ENCODE measurements around the gene SLC25A51. TPM values are rescaled to one million over a fixed set of nuclear protein-coding genes. Genes with fewer than 3 reads are reported as not detected.
A peak's percentile ranks its signal among the peaks of the same experiment; 100 is the strongest.
"Not testable (repeated sequence)": the region's sequence is repeated elsewhere in the genome, so short reads cannot be mapped to it uniquely, and the experiment has no call there.

The SLC25A51 gene
- total RNA-seq, 1 experiment from 2014 or later = 18.8 TPM

DNA sequence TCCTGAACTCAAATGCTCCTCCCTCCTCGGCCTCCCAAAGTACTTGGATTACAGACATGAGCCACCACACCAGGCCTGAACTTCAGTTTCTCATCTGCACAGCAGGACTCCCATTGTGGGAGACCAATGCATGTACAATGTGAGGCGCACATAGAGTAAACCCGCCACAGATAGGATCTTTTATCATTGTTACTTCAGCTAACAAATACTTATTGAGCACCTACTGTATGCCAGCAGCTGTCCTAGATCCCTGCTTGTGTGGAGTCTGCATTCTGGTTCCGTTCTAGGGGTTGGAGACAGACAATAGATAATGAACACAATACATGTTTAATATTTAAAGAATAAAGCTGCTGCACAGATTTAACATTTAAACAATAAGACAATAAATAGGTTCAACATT lies 6.3 kb upstream of the SLC25A51 start:
- Histone ChIP-seq H3K4me3 (no peak overlapping the region), H3K27me3 (replicated peaks) (no peaks in the 10 kb centered on the region), H3K9me3 (replicated peaks) (no peaks in the 10 kb centered on the region), H3K27ac (no peak overlapping the region), H3K4me1 (replicated peaks) (peaks cover 5% of the 10 kb centered on the region), H3K36me3 (peaks cover 4% of the 10 kb centered on the region)
- DNase-seq (ENCODE audit: low read depth in 1 of 2, low spot score in 2 of 2) = no peak

DNA sequence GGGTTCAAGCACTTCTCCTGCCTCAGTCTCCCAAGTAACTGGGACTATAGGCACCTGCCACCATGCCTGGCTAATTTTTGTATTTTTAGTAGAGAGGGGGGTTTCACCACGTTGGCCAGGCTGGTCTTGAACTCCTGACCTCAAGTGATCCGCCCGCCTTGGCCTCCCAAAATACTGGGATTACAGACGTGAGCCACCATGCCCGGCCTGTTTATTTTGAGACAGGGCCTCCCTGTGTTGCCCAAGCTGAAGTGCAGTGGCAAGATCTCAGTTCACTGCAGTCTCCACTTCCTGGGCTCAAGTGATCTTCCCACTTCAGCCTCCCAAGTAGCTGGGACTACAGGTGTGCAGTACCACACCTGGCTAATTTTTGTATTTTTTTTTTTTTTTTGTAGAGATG lies 5.9 kb upstream of the SLC25A51 start:
- H3K4me1 ChIP-seq (replicated peaks); DNase-seq (ENCODE audit: low read depth in 1 of 2, low spot score in 2 of 2); H3K9me3 ChIP-seq (replicated peaks); H3K4me3 ChIP-seq; H3K27me3 ChIP-seq (replicated peaks); H3K36me3 ChIP-seq; H3K27ac ChIP-seq: not testable (repeated sequence)

DNA sequence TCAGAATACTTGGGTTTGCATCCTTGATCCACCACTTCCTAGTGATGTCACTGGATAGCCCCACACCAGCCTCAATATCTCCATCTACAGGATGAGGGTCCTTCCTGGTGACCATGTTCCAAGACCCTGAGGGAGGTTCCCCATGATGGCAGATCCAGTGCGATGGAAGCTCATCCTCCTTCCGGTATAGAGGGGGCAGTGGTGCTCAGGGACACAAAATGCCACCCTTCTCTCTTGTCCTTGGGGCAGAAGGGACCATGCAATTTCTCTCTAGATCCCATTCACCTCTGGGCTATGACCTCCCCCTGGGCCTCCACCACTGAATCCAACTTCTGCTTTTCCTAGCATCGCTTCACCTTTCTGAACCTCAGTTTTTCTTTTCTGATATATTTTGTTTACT lies 5.4 kb upstream of the SLC25A51 start:
- H3K4me1 ChIP-seq (replicated peaks) = peaks cover 8% of the 10 kb centered on the region
- H3K27me3 ChIP-seq (replicated peaks) = no peaks in the 10 kb centered on the region
- no peak overlapping the region for H3K27ac ChIP-seq
- no peak for DNase-seq (ENCODE audit: low read depth in 1 of 2, low spot score in 2 of 2)
- H3K4me3 ChIP-seq = no peak overlapping the region
- peaks cover 4% of the 10 kb centered on the region for H3K36me3 ChIP-seq
- no peaks in the 10 kb centered on the region for H3K9me3 ChIP-seq (replicated peaks)

DNA sequence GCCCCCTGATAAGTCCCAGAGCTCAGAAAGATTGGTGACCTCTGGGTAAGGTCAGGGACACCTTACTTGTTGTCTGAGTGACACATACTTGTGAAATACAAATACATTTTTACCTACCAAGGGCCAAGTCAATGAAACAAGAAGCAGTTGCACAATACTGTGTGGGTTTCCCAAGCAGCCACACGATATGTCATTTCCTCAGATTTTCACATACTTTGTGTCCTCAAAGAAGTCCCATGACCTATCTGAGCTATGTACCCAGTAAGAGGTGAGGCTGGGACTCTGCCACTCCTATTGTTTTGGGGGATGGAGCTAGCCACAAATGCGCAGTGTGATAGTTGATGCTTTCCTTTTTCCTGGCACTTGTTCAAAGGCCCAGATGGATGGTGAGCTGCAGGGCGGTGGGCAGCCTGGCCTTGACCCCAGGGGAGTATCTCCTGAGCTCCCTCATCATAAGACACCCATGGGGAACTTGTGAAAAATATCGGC lies 4.8 kb upstream of the SLC25A51 start:
- H3K36me3 ChIP-seq = peaks cover 3% of the 10 kb centered on the region
- DNase-seq (ENCODE audit: low read depth in 1 of 2, low spot score in 2 of 2) = no peak
- H3K4me1 ChIP-seq (replicated peaks) = peaks cover 6% of the 10 kb centered on the region
- no peaks in the 10 kb centered on the region for H3K27me3 ChIP-seq (replicated peaks)
- no peaks in the 10 kb centered on the region for H3K9me3 ChIP-seq (replicated peaks)
- H3K27ac ChIP-seq = no peak overlapping the region
- H3K4me3 ChIP-seq = no peak overlapping the region

DNA sequence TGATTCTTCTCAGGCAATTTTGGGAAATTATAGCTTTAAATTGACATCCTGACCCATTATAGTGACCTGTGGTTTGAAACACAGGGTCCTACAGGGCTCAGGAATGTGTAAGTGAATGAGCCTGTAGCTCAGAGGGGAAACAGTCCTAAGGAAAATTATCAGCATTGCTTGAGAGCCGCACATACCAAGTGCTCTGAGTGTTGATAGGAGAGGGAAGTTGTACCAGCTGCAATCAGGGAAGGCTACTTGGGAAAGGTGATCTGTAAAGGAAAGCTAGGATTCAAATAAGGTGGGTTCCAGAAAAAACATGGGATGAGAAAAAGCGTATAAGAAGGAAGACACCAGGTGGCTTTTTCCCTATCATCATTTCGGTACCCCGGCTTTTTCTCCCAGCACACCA lies 4.4 kb upstream of the SLC25A51 start:
- Histone ChIP-seq H3K27me3 (replicated peaks) (no peaks in the 10 kb centered on the region), H3K36me3 (peaks cover 3% of the 10 kb centered on the region), H3K9me3 (replicated peaks) (no peaks in the 10 kb centered on the region), H3K4me3 (no peak overlapping the region), H3K27ac (no peak overlapping the region), H3K4me1 (replicated peaks) (peaks cover 4% of the 10 kb centered on the region; the same call in 1 of the 2 replicates)
- no peak for DNase-seq (ENCODE audit: low read depth in 1 of 2, low spot score in 2 of 2)

DNA sequence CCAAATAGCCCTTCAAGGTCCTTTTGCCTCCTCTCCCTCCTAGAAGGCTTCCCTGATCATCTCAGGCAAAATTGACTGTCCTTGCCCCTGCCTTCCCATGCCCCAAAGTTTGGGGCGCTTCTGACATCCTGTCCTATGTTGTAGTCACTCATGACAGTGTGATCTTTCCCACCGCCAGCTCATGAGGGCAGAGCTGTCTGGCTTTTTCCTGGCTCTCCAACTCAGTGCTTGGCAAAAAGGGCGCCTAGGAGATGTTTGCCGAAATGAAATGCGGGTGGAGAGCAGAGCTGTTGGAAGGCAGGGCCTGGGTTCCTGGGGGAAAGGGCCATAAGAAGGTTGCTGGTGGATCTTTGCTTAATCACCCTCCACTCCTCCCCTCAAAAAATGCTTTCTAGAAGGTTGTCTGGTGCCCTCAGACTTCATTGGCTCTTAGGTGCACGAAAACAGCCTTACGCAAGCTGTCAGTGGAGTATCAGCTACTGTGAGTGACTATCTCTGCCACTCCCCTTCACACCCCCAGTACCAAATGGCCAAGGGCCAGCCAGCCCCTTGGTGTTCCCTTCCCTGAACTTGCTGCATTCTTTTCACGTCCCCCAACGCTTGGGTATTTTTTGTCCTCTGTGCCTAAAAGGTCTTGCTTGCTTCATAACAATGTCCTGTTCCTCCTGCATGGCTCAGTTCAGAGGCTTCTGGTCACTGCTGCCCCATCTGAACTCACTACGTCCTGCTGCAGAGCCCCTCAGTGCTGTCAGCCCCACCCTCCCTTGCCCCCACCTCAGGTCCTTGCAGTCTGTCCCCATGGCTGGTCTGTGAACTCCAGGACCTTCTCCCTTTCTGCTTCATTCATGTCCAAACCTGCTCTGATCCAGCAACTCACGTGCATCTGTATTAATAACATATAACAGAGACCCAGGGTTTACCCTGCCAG lies 2.6 kb upstream of the SLC25A51 start:
- Histone ChIP-seq H3K4me1 (replicated peaks) (peaks cover 12% of the 10 kb centered on the region), H3K36me3 (peaks cover 3% of the 10 kb centered on the region; the same call in 1 of the 2 replicates), H3K27ac (no peak overlapping the region), H3K4me3 (no peak overlapping the region), H3K9me3 (replicated peaks) (no peaks in the 10 kb centered on the region), H3K27me3 (replicated peaks) (no peaks in the 10 kb centered on the region)
- no peak for DNase-seq (ENCODE audit: low read depth in 1 of 2, low spot score in 2 of 2)

DNA sequence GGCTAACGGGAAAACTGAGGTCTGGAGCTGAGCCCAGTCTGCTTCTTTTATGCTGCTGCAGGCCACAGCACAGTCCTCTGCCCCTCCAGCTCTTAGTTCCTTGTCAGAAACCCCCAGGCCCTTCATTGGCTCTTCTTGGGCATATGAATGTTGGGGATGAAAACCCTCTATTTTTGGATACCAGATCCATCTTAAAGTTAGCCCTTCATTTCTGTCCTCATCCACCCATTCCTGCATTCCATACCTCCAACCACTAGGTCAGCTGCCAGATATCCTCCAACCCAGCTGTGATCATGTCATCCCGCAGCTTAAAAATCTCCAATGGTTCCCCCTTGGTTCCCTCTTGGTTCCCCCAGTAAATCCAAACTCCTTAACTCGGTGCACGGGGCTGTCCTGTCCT lies 1.8 kb upstream of the SLC25A51 start:
- H3K36me3 ChIP-seq = peaks cover 3% of the 10 kb centered on the region; the same call in 1 of the 2 replicates
- H3K4me1 ChIP-seq (replicated peaks) = peaks cover 12% of the 10 kb centered on the region
- H3K27me3 ChIP-seq (replicated peaks) = no peaks in the 10 kb centered on the region
- H3K4me3 ChIP-seq = no peak overlapping the region
- H3K27ac ChIP-seq = no peak overlapping the region
- no peak for DNase-seq (ENCODE audit: low read depth in 1 of 2, low spot score in 2 of 2)
- H3K9me3 ChIP-seq (replicated peaks) = no peaks in the 10 kb centered on the region

DNA sequence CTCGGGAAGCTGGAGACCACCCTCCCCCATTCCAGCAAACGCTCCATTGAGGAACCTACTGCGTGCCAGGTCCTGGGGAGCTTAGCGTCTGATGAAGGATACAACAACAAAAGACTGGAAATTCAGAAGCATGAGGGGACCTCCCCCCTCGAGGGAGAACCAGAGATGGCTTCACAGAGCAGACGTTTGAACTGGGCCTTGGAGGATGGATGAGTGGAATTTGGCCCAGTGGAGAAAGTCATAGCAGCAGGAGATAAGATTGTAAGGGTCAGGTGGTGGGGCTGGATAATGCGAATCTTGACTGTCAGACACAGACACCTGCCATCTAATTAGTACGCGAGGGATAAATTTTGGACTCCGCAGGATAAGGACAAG lies 1.2 kb upstream of the SLC25A51 start:
- Histone ChIP-seq H3K27me3 (replicated peaks) (no peaks in the 10 kb centered on the region), H3K9me3 (replicated peaks) (no peaks in the 10 kb centered on the region), H3K4me3 (no peak overlapping the region), H3K27ac (no peak overlapping the region), H3K36me3 (peaks cover 3% of the 10 kb centered on the region; the same call in 1 of the 2 replicates), H3K4me1 (replicated peaks) (peaks cover 12% of the 10 kb centered on the region)
- DNase-seq (ENCODE audit: low read depth in 1 of 2, low spot score in 2 of 2) = no peak

DNA sequence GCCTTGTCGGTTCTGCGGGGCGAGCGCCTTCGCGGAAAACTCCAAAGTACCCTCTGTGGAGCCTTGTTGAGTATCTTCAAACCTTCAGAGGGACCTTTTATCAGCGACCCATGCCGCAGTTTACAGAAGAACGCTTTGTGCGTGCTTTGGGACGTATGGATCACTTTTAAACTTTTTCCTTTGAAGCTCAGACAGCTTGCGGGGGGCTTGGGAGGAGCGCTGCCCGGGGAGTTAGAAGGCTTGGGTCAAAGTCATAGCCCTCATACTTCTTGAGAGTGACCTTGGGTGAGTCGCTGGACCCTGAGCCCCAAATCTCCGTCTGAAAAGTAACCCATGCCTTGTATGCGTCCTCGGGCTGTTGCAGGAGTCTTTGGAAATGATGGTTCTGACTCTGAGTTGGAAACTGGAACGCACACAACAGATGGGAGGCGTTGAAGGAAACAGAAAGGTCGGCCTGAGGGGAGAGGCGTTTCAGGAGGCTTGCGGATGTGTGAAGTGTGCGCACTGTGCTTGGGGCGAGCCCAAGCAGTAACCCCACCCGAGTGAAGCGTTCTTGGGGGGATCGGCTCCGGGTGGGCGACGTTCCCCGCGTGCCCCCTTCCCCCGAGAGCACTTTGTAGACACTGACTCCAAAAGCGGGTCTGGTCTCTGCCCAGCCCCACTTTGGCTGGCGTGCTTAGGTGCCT lies 661 bp upstream of the SLC25A51 start:
- H3K4me1 ChIP-seq (replicated peaks) = peaks cover 12% of the 10 kb centered on the region
- H3K4me3 ChIP-seq = peak overlapping the region; percentile 87
- H3K36me3 ChIP-seq = peaks cover 3% of the 10 kb centered on the region; the same call in 1 of the 2 replicates
- no peaks in the 10 kb centered on the region for H3K9me3 ChIP-seq (replicated peaks)
- H3K27ac ChIP-seq = peak overlapping the region; percentile 45; the same call in 1 of the 2 replicates
- no peaks in the 10 kb centered on the region for H3K27me3 ChIP-seq (replicated peaks)
- DNase-seq (ENCODE audit: low read depth in 1 of 2, low spot score in 2 of 2) = no peak

DNA sequence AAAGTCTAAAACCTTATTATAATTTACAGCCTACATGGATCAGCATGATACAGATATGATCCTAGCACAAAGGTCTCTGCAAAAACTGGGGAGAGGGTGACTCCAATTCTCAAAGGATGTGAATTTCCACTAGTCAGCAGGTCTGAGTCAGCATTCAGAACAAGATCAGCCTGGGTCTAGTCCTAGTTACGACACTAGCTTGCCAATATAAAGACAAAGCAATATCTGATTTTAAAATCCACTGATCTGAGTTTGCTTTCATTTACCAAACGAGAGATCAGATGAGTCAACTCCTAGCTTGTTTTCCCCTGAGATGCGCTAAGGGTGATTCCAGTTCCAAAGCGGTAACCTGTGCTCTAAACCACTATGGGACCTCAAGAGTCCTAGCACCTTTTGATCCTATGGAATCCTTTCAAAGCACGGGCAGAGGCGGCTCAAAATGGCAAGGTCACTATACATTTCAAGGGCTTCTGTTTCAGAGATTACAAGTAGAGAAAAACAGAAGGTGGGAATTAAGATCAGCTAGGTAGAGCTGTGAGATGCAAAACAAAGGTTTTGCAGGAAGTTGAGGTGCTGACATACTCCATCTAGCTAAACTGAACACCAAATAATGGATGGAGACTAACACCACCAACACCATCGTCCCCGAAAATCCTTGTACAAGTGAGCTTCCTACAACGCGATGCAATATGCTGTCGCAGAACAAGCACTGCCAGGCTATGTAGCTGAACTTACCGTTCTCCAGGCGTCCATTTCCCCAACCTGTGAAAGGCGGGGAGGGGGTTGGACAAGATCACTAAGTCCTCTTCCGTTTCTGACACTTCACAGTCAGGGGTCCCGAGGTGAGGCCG lies 906 bp downstream of the SLC25A51 start:
- no peak for DNase-seq (ENCODE audit: low read depth in 1 of 2, low spot score in 2 of 2)
- Histone ChIP-seq H3K27me3 (replicated peaks) (no peaks in the 10 kb centered on the region), H3K9me3 (replicated peaks) (no peaks in the 10 kb centered on the region), H3K27ac (no peak overlapping the region), H3K4me3 (peak overlapping the region; percentile 87), H3K4me1 (replicated peaks) (peaks cover 12% of the 10 kb centered on the region), H3K36me3 (peaks cover 6% of the 10 kb centered on the region)

DNA sequence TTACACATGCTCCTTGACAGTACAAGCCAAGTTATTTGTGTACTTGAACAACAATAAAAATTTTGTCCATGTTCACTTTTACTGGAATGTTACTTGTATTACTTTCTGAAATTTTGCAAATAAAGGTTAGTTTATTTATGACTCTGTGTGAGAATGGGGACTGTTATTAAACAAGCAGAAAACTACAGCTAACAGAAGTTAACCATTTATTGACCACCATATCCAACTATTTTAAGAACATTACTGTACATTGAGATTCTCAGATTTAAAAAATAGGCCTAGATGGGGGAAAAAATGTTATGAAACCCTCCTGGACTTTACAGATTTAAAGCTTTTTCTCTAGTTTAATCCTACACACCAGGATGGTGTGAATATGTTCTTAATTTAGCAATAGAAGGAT lies 1.8 kb downstream of the SLC25A51 start:
- no peak for DNase-seq (ENCODE audit: low read depth in 1 of 2, low spot score in 2 of 2)
- H3K27me3 ChIP-seq (replicated peaks) = no peaks in the 10 kb centered on the region
- H3K9me3 ChIP-seq (replicated peaks) = no peaks in the 10 kb centered on the region
- no peak overlapping the region for H3K27ac ChIP-seq
- H3K36me3 ChIP-seq = peaks cover 6% of the 10 kb centered on the region
- no peak overlapping the region for H3K4me3 ChIP-seq
- H3K4me1 ChIP-seq (replicated peaks) = peaks cover 12% of the 10 kb centered on the region

DNA sequence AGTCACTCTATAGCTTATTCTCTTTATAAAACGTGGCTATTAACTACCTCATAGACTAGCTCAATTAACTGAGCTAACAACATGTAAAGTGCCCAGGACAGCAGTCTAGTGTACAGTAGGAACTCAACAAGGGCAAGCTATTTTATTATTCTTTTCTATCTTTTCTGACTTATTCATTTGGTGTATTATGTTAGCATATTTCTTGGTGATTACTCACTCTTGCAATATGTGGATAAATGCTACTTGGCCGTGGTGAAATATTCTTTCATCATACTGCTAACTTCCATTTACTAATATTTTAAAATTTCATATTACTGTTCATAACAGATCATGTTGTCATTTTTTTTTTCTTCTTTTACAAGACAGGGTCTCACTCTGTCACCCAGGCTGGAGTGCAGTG lies 4.9 kb downstream of the SLC25A51 start:
- DNase-seq (ENCODE audit: low read depth in 1 of 2, low spot score in 2 of 2) = no peak
- no peak overlapping the region for H3K27ac ChIP-seq

DNA sequence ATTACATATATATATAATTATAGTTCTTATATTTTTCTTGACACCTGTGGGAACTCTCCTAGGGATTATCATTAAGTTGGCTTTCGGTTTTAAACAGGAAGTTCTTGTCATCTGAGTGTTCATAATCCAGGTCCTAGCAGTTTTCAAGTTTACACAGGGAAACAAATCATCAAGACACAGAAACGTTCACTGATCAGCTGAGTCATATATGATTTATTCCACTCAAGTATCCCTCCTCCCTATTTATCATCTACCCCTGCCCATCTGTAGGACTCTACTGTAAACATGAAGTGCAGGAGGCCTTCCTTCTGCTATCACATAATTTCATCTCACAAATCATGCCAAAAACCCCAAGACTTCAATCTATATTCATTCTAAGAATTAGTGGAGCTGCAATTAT lies 6.3 kb downstream of the SLC25A51 start:
- DNase-seq (ENCODE audit: low read depth in 1 of 2, low spot score in 2 of 2) = no peak

More for the DNA sequence above, 4.9 kb downstream of the SLC25A51 start:
- Histone ChIP-seq H3K4me1 (replicated peaks) (peaks cover 7% of the 10 kb centered on the region; the same call in 1 of the 2 replicates), H3K36me3 (peaks cover 11% of the 10 kb centered on the region), H3K4me3 (no peak overlapping the region), H3K27me3 (replicated peaks) (no peaks in the 10 kb centered on the region), H3K9me3 (replicated peaks) (no peaks in the 10 kb centered on the region)

More for the DNA sequence above, 6.3 kb downstream of the SLC25A51 start:
- Histone ChIP-seq H3K36me3 (peaks cover 9% of the 10 kb centered on the region), H3K27me3 (replicated peaks) (no peaks in the 10 kb centered on the region), H3K27ac (no peak overlapping the region), H3K4me3 (no peak overlapping the region), H3K4me1 (replicated peaks) (peaks cover 2% of the 10 kb centered on the region; the same call in 1 of the 2 replicates), H3K9me3 (replicated peaks) (no peaks in the 10 kb centered on the region)

Measured in SJSA1 (cell line).